22Rv1 (cell line): ENCODE results near the gene ONECUT1.

ENCODE experiments used
- CTCF ChIP-seq: fragments of 450-650 bp; IDR thresholded peaks from 2 replicates; pipeline ENCODE4 v1.5.1; 2017; ENCODE audit warnings: mild to moderate bottlenecking
- ZFX ChIP-seq: fragments of 450-650 bp; IDR thresholded peaks from 2 replicates; pipeline ENCODE4 v1.6.1; 2017; ENCODE audit warnings: antibody characterized with exemption, borderline replicate concordance

DNA sequence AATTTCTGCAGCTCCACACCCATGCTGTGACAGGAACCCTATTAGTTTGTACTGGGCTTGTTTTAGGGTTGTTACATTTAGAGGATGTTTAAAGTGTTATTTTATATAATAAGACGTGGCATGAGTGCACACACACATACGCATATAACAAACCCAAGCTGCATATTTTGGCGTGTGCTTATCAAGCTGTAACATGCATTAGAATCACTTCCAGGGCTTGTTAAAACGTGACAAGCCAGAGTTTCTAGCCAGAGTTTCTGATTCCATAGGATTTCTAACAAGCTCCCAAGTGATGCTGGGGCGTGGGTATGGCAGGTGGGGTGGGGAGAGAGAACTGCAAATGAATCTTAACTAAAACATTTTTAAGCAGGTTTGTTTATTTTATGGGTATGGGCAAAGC is 17.4 kb downstream of the ONECUT1 start:
- TF ChIP-seq CTCF (no peak), ZFX (no peak)
